IMR-90 (cell line): ENCODE results near the gene BNIP2. TPM values are rescaled to one million over a fixed set of nuclear protein-coding genes. Genes with fewer than 3 reads are reported as not detected.

Source experiments
- ATAC-seq: fragments of 200-7000 bp; cut with Tn5 transposase; 2 replicates; pipeline ENCODE4 v1.9.1; 2020; ENCODE audit warnings: low read depth, mild to moderate bottlenecking, moderate library complexity
- BruUV-seq: library from RNA; stranded (reverse); fragments of 400-500 nt; replicated peaks from 2 replicates; lab custom pipeline; 2021; lab: Mats Ljungman, UMichigan
- CTCF ChIA-PET: fragments of 300-600 bp; formaldehyde crosslinking; extraction: SDS; loops from one replicate; lab custom pipeline; 2021; ENCODE audit warnings: antibody characterized with exemption; lab: Yijun Ruan, JAX
- POLR2A ChIA-PET: fragments of 300-600 bp; sonication (Branson Sonifier 250); formaldehyde crosslinking; loops from one replicate; lab custom pipeline; 2022; ENCODE audit warnings: antibody characterized with exemption; ENCODE audit not compliant: unreplicated experiment; lab: Charles Lee
- DNase-seq: peaks from one replicate; pipeline ENCODE4 v3.0.0; 2013
- H2AFZ ChIP-seq: replicated peaks from 2 replicates; pipeline ENCODE3; 2013; ENCODE audit warnings: low read length, mild to moderate bottlenecking; ENCODE audit not compliant: poor library complexity
- H2AK5ac ChIP-seq: 2 replicates; pipeline ENCODE4 v1.6.1; 2013; ENCODE audit warnings: low read depth, low read length, inconsistent platforms
- H2AK9ac ChIP-seq: replicated peaks from 2 replicates; pipeline ENCODE3; 2013; ENCODE audit warnings: mild to moderate bottlenecking, low read depth, low read length, moderate library complexity; ENCODE audit not compliant: poor library complexity
- H2BK120ac ChIP-seq: 2 replicates; pipeline ENCODE4 v1.6.1; 2013; ENCODE audit warnings: low read depth, low read length, inconsistent platforms
- H2BK15ac ChIP-seq: 3 replicates; pipeline ENCODE4 v1.6.1; 2013; ENCODE audit warnings: low read depth, low read length, inconsistent platforms
- H2BK20ac ChIP-seq: 2 replicates; pipeline ENCODE4 v1.6.1; 2013; ENCODE audit warnings: low read depth, mild to moderate bottlenecking, inconsistent platforms, low read length, moderate library complexity
- H2BK5ac ChIP-seq: 2 replicates; pipeline ENCODE4 v1.6.1; 2013; ENCODE audit warnings: mild to moderate bottlenecking, low read depth, low read length, inconsistent platforms; ENCODE audit not compliant: poor library complexity, severe bottlenecking
- H3K14ac ChIP-seq: replicated peaks from 2 replicates; pipeline ENCODE4 v1.6.1; 2013; ENCODE audit warnings: low read depth, low read length, inconsistent platforms
- H3K18ac ChIP-seq: 2 replicates; pipeline ENCODE4 v1.6.1; 2013; ENCODE audit warnings: low read depth, low read length, control low read depth
- H3K23ac ChIP-seq: 2 replicates; pipeline ENCODE4 v1.6.1; 2013; ENCODE audit warnings: low read depth, low read length, inconsistent platforms
- H3K27ac ChIP-seq: 2 replicates; pipeline ENCODE4 v1.5.1; 2013; ENCODE audit warnings: mild to moderate bottlenecking, control low read depth, low read length; ENCODE audit not compliant: insufficient read depth
- H3K27me3 ChIP-seq: 2 replicates; pipeline ENCODE4 v1.6.1; 2013; ENCODE audit warnings: low read length; ENCODE audit not compliant: control insufficient read depth, insufficient read depth
- H3K36me3 ChIP-seq: 2 replicates; pipeline ENCODE4 v1.6.1; 2013; ENCODE audit warnings: low read length, mixed read lengths; ENCODE audit not compliant: control insufficient read depth, insufficient read depth
- H3K4ac ChIP-seq: 2 replicates; pipeline ENCODE4 v1.6.1; 2013; ENCODE audit warnings: low read depth, low read length, inconsistent platforms
- H3K4me1 ChIP-seq: 2 replicates; pipeline ENCODE4 v1.6.1; 2013; ENCODE audit warnings: low read length, mixed read lengths; ENCODE audit not compliant: control insufficient read depth, insufficient read depth
- H3K4me2 ChIP-seq: 2 replicates; pipeline ENCODE4 v1.6.1; 2013; ENCODE audit warnings: low read depth, mild to moderate bottlenecking, control low read depth, low read length, moderate library complexity
- H3K4me3 ChIP-seq: 2 replicates; pipeline ENCODE4 v1.5.1; 2013; ENCODE audit warnings: low read depth, mild to moderate bottlenecking, control low read depth, low read length, moderate library complexity; ENCODE audit not compliant: insufficient read depth
- H3K56ac ChIP-seq: 2 replicates; pipeline ENCODE4 v1.6.1; 2013; ENCODE audit warnings: low read length, inconsistent platforms; ENCODE audit not compliant: insufficient read depth; ENCODE audit errors: extremely low read depth
- H3K79me1 ChIP-seq, 2 experiments: 2 replicates each; pipeline ENCODE4 v1.6.1; 2013; ENCODE audit warnings: low read length in 2 of 2, inconsistent platforms in 1 of 2, low read depth in 1 of 2
- H3K9ac ChIP-seq: 2 replicates; pipeline ENCODE4 v1.6.1; 2013; ENCODE audit warnings: low read depth, low read length, control low read depth
- H3K9me1 ChIP-seq: 2 replicates; pipeline ENCODE4 v1.6.1; 2013; ENCODE audit warnings: low read length, inconsistent platforms; ENCODE audit not compliant: insufficient read depth
- H3K9me3 ChIP-seq: 2 replicates; pipeline ENCODE4 v1.6.1; 2013; ENCODE audit warnings: low read length; ENCODE audit not compliant: control insufficient read depth, insufficient read depth
- H4K20me1 ChIP-seq: 2 replicates; pipeline ENCODE4 v1.6.1; 2013; ENCODE audit warnings: low read length, inconsistent platforms; ENCODE audit not compliant: insufficient read depth
- H4K5ac ChIP-seq: 2 replicates; pipeline ENCODE4 v1.6.1; 2013; ENCODE audit warnings: mild to moderate bottlenecking, low read depth, low read length, control low read depth
- H4K8ac ChIP-seq, 2 experiments: 2 replicates each; pipeline ENCODE4 v1.6.1; 2013; ENCODE audit warnings: low read depth in 2 of 2, low read length in 2 of 2, control low read depth in 1 of 2, inconsistent platforms in 1 of 2
- H4K91ac ChIP-seq: 2 replicates; pipeline ENCODE4 v1.6.1; 2013; ENCODE audit warnings: low read depth, low read length, inconsistent platforms; ENCODE audit not compliant: insufficient read depth
- BHLHE40 ChIP-seq: fragments of 150-350 bp; IDR thresholded peaks from 2 replicates; pipeline ENCODE4 v1.6.1; 2016; ENCODE audit warnings: mild to moderate bottlenecking, low read depth, low read length
- CHD1 ChIP-seq: IDR thresholded peaks from 2 replicates; pipeline ENCODE4 v1.6.1; 2012; ENCODE audit warnings: low read depth, low read length, improper control_type of control experiment
- CTCF ChIP-seq: conservative IDR thresholded peaks from 2 replicates; pipeline ENCODE4 v1.5.1; 2012; ENCODE audit warnings: mild to moderate bottlenecking, low read depth, low read length, improper control_type of control experiment
- ELK1 ChIP-seq: fragments of 150-350 bp; IDR thresholded peaks from 2 replicates; pipeline ENCODE4 v1.6.1; 2016; ENCODE audit warnings: low read depth, mild to moderate bottlenecking, low read length, moderate library complexity, borderline replicate concordance
- FOS ChIP-seq: fragments of 150-350 bp; IDR thresholded peaks from 2 replicates; pipeline ENCODE4 v1.6.1; 2016; ENCODE audit warnings: low read depth, low read length
- MAFK ChIP-seq: IDR thresholded peaks from 2 replicates; pipeline ENCODE4 v1.6.1; 2012; ENCODE audit warnings: low read depth, low read length, improper control_type of control experiment
- MAZ ChIP-seq: IDR thresholded peaks from 2 replicates; pipeline ENCODE4 v1.6.1; 2012; ENCODE audit warnings: low read depth, mild to moderate bottlenecking, low read length, improper control_type of control experiment, moderate library complexity, borderline replicate concordance
- MXI1 ChIP-seq: IDR thresholded peaks from 2 replicates; pipeline ENCODE4 v1.6.1; 2012; ENCODE audit warnings: low read depth, mild to moderate bottlenecking, low read length, moderate library complexity, borderline replicate concordance
- NFE2L2 ChIP-seq: fragments of 150-350 bp; IDR thresholded peaks from 2 replicates; pipeline ENCODE4 v1.6.1; 2016; ENCODE audit warnings: low read depth, mild to moderate bottlenecking, low read length
- POLR2A ChIP-seq: IDR thresholded peaks from 2 replicates; pipeline ENCODE4 v1.6.1; 2012; ENCODE audit warnings: mild to moderate bottlenecking, low read depth, low read length
- RAD21 ChIP-seq: IDR thresholded peaks from 2 replicates; pipeline ENCODE4 v1.6.1; 2012; ENCODE audit warnings: low read length, improper control_type of control experiment
- RCOR1 ChIP-seq: IDR thresholded peaks from 2 replicates; pipeline ENCODE4 v1.6.1; 2012; ENCODE audit warnings: mild to moderate bottlenecking, low read length, improper control_type of control experiment; ENCODE audit not compliant: insufficient replicate concordance
- RFX5 ChIP-seq: IDR thresholded peaks from 2 replicates; pipeline ENCODE4 v1.8.0; 2012; ENCODE audit warnings: low read depth, mild to moderate bottlenecking, low read length, moderate library complexity
- USF2 ChIP-seq: fragments of 150-350 bp; IDR thresholded peaks from 2 replicates; pipeline ENCODE4 v1.6.1; 2017; ENCODE audit warnings: mild to moderate bottlenecking, antibody characterized with exemption, low read length, low read depth
- WGBS, 2 experiments: methylation state at CpG; one replicate each; pipeline versions ENCODE4 v1.1.5 to v1.1.7; 2013; ENCODE audit warnings: missing lambda C conversion rate in 2 of 2; ENCODE audit not compliant: insufficient read length in 1 of 2; ENCODE audit errors: extremely low coverage in 2 of 2; 5-methylcytosine and 5-hydroxymethylcytosine counted together
- dilution Hi-C: fragments of 300-500 bp; cut with HindIII; formaldehyde crosslinking; loops from one replicate; pipeline ENCODE4 v1.14.3; 2018; ENCODE audit warnings: low sequenced_read_pairs; ENCODE audit not compliant: unreplicated experiment
- in situ Hi-C: fragments of 300-500 bp; cut with MboI; formaldehyde crosslinking; loops from 3 replicates; pipeline ENCODE4 v1.14.3; 2019; ENCODE audit warnings: low sequenced_read_pairs, inconsistent platforms, mixed read lengths
- intact Hi-C: fragments of 100-400 bp; cut with micrococcal nuclease; formaldehyde crosslinking; loops from 2 replicates; pipeline ENCODE4 v1.10.0; 2022
- polyA plus RNA-seq, 3 experiments: library from polyadenylated mRNA; depleted of rRNA; stranded (reverse); fragments of >200 nt; gene quantifications; 2 replicates each; pipeline ENCODE4 v1.2.3, GENCODE V29; 2012; ENCODE audit warnings: low replicate concordance in 1 of 3
- total RNA-seq: library from RNA; depleted of rRNA; stranded (reverse); fragments of >200 nt; gene quantifications from 2 replicates; pipeline ENCODE4 v1.2.3, GENCODE V29; 2012

Gene BNIP2
- total and polyA plus RNA-seq, 2 of the 4 experiments (the other 2 are of a cell fraction) = 36.9 to 47.3 TPM

- no CpG with 5 or more reads among the region's 1 CpG for WGBS, 2 experiments
- Histone ChIP-seq H3K23ac (no peak overlapping the region), H3K27ac (no peak overlapping the region), H2BK5ac (no peak overlapping the region), H2BK20ac (no peak overlapping the region), H3K79me1 (peaks cover 8 to 31% of the 10 kb centered on the region in 2 experiments; a peak in 3 of 4 replicates), H2AK5ac (no peak overlapping the region), H4K91ac (no peak overlapping the region), H4K20me1 (peaks cover 3% of the 10 kb centered on the region; the same call in 1 of the 2 replicates), H3K27me3 (no peaks in the 10 kb centered on the region), H3K14ac (no peak overlapping the region), H3K4me2 (no peak overlapping the region), H2AFZ (no peak overlapping the region), H2BK120ac (no peak overlapping the region), H2BK15ac (no peak overlapping the region), H3K9ac (no peak overlapping the region), H3K9me3 (no peaks in the 10 kb centered on the region), H4K5ac (no peak overlapping the region), H3K4me3 (no peak overlapping the region), H3K4ac (no peak overlapping the region), H2AK9ac (no peak overlapping the region), H3K9me1 (peaks cover 3% of the 10 kb centered on the region; the same call in 1 of the 2 replicates), H4K8ac (no peak overlapping the region), H3K36me3 (peaks cover 28% of the 10 kb centered on the region), H3K18ac (no peak overlapping the region), H3K56ac (no peak overlapping the region), H3K4me1 (peaks cover 2% of the 10 kb centered on the region; the same call in 1 of the 2 replicates)
- POLR2A ChIA-PET = no interaction called here
- CTCF ChIA-PET = interaction anchor here (0.9 kb wide), 1 partner anchor 114 kb away, joined by 3 read pairs; no protein-coding TSS in a partner anchor
- DNase-seq (no peak), ATAC-seq (no peak)
- no TSS peak for BruUV-seq
- dilution Hi-C loops = no loop called here
- TF ChIP-seq RFX5 (no peak), USF2 (no peak), ELK1 (no peak), CHD1 (no peak), CTCF (no peak), BHLHE40 (no peak), NFE2L2 (no peak), RAD21 (no peak), RCOR1 (no peak), MAZ (no peak), MXI1 (no peak), MAFK (no peak), POLR2A (no peak), FOS (no peak)
- intact Hi-C loops = no loop called here
- in situ Hi-C loops = no loop called here
Measured at GRCh38 chr15:59646277-59646676, 42.8 kb downstream of the BNIP2 start.
